ENCODE data around the gene CTRB1. TPM values are rescaled to one million over a fixed set of nuclear protein-coding genes. Genes with fewer than 3 reads are reported as not detected.

Gene CTRB1
- total and polyA plus RNA-seq, 2 of the 8 experiments (the other 6 are each of a cell fraction or from before 2014, with no cell fraction given), result not detected

GRCh38 chr16:75216127-75216526, 2.7 kb upstream of the CTRB1 start (continued):
- TF ChIP-seq EP300 (IDR thresholded peaks at IDR 0.05; ENCODE audit: borderline replicate concordance in 1 of 2, low read depth in 2 of 2, low read length in 2 of 2) (no peak), KDM4A (IDR thresholded peaks at IDR 0.05; ENCODE audit: low read depth, low read length, severe bottlenecking) (no peak), CHD2 (IDR thresholded peaks at IDR 0.05; ENCODE audit: low read length) (no peak), CEBPB (IDR thresholded peaks at IDR 0.05; ENCODE audit: low read depth, low read length) (no peak), ATF2 (IDR thresholded peaks at IDR 0.05; ENCODE audit: low read length) (no peak)
